Subcutaneous preadipocyte (primary cell): ENCODE measurements around the gene SACS. TPM values are rescaled to one million over a fixed set of nuclear protein-coding genes. Genes with fewer than 3 reads are reported as not detected.

ENCODE experiments used
- total RNA-seq: library from RNA; depleted of rRNA; stranded (reverse); fragments of >200 nt; gene quantifications from 2 replicates; pipeline ENCODE4 v1.2.3, GENCODE V29; 2012

The SACS gene
- total RNA-seq, result 77.9 and 202 TPM in 2 replicates

GRCh38 chr13:23433171-23434153 lies at the start of gene SACS:
Gene SACS (minus strand): TSS chr13:23433702. CDS start chr13:23411239, 22,463 bp downstream.

Other genes starting within 250 kb of the SACS start
- gene TNFRSF19, start 136.7 kb upstream of the SACS start, total RNA-seq, result 0.37 and 2.0 TPM in 2 replicates